Fibroblast of mammary gland (primary cell): ENCODE data around the gene KPNA1.
A peak's percentile ranks its signal among the peaks of the same experiment; 100 is the strongest.

Experiments
- DNase-seq: peaks from one replicate; pipeline ENCODE4 v3.0.0-alpha.2; 2010; ENCODE audit warnings: low read depth
- H3K4me3 ChIP-seq: 2 replicates; pipeline ENCODE4 v1.5.1; 2011; ENCODE audit warnings: low read depth, mild to moderate bottlenecking, low read length, moderate library complexity; ENCODE audit not compliant: control insufficient read depth
- TF ChIP-seq, protein P1 (sequence below): conservative IDR thresholded peaks from 2 replicates; pipeline ENCODE4 v1.5.1; 2011; ENCODE audit warnings: low read depth, low read length, inconsistent platforms; ENCODE audit not compliant: control insufficient read depth, insufficient read depth

KPNA1 gene

DNA sequence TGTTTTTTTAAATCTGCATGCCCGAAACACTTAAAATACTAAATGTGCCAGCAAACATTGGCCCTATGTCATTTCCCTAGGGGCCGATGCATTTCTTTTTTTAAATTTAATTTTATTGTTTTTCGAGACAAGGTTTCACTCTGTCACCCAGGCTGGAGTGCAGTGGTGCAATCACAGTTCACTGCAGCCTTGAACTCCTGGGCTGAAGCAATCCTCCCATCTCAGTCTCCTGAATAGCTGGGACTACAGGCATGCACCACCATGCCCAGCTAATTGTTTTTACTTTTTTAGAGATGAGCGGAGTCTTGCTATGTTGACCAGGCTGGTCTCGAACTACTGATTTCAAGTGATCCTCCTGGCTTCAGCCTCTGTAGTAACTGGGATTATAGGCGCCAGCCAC, 43.9 kb upstream of the KPNA1 start:
- no peak for DNase-seq
- H3K4me3 ChIP-seq: no peak overlapping the region
- TF ChIP-seq, protein P1, sequence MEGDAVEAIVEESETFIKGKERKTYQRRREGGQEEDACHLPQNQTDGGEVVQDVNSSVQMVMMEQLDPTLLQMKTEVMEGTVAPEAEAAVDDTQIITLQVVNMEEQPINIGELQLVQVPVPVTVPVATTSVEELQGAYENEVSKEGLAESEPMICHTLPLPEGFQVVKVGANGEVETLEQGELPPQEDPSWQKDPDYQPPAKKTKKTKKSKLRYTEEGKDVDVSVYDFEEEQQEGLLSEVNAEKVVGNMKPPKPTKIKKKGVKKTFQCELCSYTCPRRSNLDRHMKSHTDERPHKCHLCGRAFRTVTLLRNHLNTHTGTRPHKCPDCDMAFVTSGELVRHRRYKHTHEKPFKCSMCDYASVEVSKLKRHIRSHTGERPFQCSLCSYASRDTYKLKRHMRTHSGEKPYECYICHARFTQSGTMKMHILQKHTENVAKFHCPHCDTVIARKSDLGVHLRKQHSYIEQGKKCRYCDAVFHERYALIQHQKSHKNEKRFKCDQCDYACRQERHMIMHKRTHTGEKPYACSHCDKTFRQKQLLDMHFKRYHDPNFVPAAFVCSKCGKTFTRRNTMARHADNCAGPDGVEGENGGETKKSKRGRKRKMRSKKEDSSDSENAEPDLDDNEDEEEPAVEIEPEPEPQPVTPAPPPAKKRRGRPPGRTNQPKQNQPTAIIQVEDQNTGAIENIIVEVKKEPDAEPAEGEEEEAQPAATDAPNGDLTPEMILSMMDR: no peak

DNA sequence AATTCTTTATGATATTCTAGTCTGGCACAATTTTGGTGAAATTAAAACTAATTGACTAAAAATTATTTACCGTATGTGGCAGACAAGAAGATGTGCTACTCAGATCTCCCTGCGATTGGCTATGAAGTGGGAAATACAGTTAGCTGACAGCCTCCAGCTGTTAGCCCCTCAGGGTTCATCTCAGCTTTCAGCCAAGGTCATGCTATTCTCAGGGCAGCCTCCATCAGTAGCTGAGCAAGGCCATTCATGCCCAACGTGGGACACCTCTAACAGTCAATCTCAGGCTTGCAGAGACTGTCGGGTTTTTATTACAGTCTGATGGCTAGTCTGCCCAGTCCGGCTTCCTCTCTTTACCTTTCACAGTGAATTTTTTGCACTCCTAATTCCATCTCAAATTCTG, 42.6 kb upstream of the KPNA1 start:
- H3K4me3 ChIP-seq: no peak overlapping the region
- DNase-seq: no peak
- TF ChIP-seq, protein P1: no peak

DNA sequence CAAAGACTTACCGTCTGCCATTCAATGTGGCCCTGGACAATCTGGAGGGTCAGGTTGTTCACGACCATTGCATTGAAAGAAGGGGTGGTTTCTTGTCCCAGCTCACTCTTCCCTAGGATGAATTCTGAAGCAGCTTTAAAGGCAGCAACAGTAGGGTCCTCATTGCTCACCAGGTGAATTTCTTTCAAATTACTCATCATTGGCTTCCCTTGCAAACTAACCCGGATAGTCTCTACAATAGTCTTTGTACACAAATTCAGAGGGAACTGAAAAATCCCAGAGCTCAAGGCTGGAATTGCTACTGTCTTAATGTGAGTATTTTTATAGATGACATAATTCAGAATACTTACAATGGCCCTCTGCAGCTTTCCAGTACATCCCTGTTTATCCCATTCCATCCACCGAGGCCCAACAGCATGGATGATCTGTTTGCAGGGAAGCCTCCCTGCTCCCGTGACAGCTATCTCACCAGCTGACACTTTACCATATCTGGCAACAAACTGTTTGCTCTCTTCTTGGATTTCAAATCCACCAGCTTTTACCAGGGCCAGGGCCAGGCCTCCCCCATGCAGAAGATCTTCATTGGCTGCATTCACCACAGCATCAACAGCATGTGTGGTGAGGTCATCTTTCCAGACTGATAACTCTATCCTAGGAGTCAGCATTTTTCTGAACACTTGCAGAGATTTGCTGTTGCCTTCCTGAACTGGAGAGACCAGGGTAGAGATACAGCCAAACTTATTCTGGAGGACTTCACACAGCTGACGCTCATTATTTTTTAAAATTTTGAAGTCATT, 40.7 kb upstream of the KPNA1 start:
- DNase-seq: peak; percentile 25
- TF ChIP-seq, protein P1: no peak
- H3K4me3 ChIP-seq: no peak overlapping the region

DNA sequence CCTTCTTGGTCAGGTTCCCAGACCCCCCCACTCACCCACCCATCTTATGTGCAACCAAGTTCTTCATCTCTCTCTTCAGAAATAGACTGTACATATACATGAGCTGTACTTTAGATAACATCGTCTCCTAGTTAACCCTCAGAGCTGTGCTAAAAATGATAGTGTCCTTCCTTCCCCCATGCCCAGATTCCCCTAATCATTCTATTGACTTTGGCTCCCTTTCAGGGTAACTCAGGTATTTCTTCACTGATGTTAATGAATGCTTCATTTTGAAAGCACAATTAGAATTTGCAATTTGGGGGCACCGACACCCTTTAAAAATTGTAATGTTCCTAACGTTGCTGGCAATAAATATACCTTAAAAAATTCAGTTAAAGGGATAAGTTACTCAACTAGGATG, 38.4 kb upstream of the KPNA1 start:
- TF ChIP-seq, protein P1: no peak
- no peak overlapping the region for H3K4me3 ChIP-seq
- no peak for DNase-seq

DNA sequence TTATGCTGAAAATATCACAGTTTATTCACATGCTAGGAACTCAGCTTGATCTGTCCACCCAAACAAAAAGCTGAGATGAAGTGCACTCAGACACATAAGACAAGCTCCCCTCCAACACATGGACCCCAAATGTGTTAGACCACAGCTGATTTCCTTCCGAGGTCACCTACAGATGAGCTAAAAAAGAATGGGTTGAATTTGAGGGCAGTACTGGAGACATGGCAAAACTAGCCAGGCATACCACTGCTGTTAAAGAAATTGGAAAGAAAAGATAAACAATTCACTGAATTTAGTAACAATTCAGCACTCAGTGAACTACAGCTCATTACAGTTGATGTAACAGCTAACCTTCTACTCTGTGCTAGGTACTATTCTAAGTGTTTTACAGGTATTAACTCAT, 33.9 kb upstream of the KPNA1 start:
- DNase-seq: no peak
- no peak overlapping the region for H3K4me3 ChIP-seq
- TF ChIP-seq, protein P1: no peak

DNA sequence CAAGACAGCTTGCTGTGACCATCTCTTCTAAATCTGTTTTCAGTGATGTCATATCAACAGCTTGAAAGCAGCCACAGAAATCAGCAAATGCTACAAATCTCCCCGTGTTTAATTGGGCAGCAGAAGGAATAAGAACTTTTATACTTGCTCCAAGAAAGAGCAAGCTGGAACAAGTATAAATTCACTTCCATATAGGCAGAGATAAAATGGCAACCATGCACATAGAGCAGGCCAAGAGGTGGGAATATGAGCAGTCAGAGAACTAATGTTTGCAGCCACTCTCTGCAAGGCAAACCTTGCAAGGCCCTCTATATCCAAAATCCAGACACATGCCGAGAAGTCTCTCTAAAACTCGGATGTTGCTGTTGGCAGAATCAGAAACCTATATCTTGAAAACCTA, 33.3 kb upstream of the KPNA1 start:
- DNase-seq: no peak
- H3K4me3 ChIP-seq: no peak overlapping the region
- TF ChIP-seq, protein P1: no peak
